GM12878 (cell line): ENCODE results near the gene MYBL2.

ENCODE experiments used
- EZH2 ChIP-seq: IDR thresholded peaks from 2 replicates; pipeline ENCODE4 v1.6.1; 2012; ENCODE audit warnings: low read depth, mild to moderate bottlenecking, control low read depth, inconsistent platforms, low read length, borderline replicate concordance; ENCODE audit not compliant: control insufficient read depth
- LARP7 ChIP-seq: fragments of 450-650 bp; IDR thresholded peaks from 2 replicates; pipeline ENCODE4 v1.6.1; 2017; ENCODE audit warnings: mild to moderate bottlenecking
- POLR2AphosphoS5 ChIP-seq: IDR thresholded peaks from 2 replicates; pipeline ENCODE4 v1.6.1; 2011; ENCODE audit warnings: mild to moderate bottlenecking, low read length, inconsistent platforms
- ZNF24 ChIP-seq: fragments of 450-650 bp; IDR thresholded peaks from 2 replicates; pipeline ENCODE4 v1.6.1; 2017; ENCODE audit warnings: antibody characterized with exemption, mild to moderate bottlenecking
- TF ChIP-seq, protein P1 (sequence below), 3 experiments: IDR thresholded peaks in 2 of 3; conservative IDR thresholded peaks in 1 of 3; 2 replicates each; pipeline ENCODE4 v1.5.1; 2011; ENCODE audit warnings: low read depth in 3 of 3, low read length in 3 of 3, mild to moderate bottlenecking in 3 of 3, control low read depth in 2 of 3, moderate library complexity in 2 of 3, inconsistent platforms in 1 of 3, mixed read lengths in 1 of 3; ENCODE audit not compliant: control insufficient read depth in 2 of 3, insufficient read depth in 1 of 3; ENCODE audit errors: extremely low read depth in 1 of 3

GRCh38 chr20:43721429-43722152, 54.7 kb downstream of the MYBL2 start:
- TF ChIP-seq POLR2AphosphoS5 (no peak), ZNF24 (no peak), LARP7 (no peak), EZH2 (no peak)
- TF ChIP-seq, protein P1, sequence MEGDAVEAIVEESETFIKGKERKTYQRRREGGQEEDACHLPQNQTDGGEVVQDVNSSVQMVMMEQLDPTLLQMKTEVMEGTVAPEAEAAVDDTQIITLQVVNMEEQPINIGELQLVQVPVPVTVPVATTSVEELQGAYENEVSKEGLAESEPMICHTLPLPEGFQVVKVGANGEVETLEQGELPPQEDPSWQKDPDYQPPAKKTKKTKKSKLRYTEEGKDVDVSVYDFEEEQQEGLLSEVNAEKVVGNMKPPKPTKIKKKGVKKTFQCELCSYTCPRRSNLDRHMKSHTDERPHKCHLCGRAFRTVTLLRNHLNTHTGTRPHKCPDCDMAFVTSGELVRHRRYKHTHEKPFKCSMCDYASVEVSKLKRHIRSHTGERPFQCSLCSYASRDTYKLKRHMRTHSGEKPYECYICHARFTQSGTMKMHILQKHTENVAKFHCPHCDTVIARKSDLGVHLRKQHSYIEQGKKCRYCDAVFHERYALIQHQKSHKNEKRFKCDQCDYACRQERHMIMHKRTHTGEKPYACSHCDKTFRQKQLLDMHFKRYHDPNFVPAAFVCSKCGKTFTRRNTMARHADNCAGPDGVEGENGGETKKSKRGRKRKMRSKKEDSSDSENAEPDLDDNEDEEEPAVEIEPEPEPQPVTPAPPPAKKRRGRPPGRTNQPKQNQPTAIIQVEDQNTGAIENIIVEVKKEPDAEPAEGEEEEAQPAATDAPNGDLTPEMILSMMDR (IDR thresholded peaks at IDR 0.05 in 2 of 3, conservative IDR thresholded peaks at IDR 0.05 in 1 of 3; ENCODE audit: control insufficient read depth in 2 of 3, extremely low read depth in 1 of 3, insufficient read depth in 1 of 3, low read depth in 3 of 3, low read length in 3 of 3) = no peak
